Melanocyte of skin (primary cell): ENCODE results near the gene CLCN1. TPM values are rescaled to one million over a fixed set of nuclear protein-coding genes. Genes with fewer than 3 reads are reported as not detected.

Experiments used
- small RNA-seq, 2 donors: library from RNA; depleted of rRNA; stranded (forward); fragments of <200 nt; gene quantifications; one replicate each; pipeline ENCODE3, GENCODE V24; 2012
- total RNA-seq, 2 donors: library from RNA; depleted of rRNA; stranded (reverse); fragments of >200 nt; gene quantifications; 2 replicates each; pipeline ENCODE4 v1.2.3, GENCODE V29; 2012

Gene CLCN1
- not detected for total RNA-seq

DNA sequence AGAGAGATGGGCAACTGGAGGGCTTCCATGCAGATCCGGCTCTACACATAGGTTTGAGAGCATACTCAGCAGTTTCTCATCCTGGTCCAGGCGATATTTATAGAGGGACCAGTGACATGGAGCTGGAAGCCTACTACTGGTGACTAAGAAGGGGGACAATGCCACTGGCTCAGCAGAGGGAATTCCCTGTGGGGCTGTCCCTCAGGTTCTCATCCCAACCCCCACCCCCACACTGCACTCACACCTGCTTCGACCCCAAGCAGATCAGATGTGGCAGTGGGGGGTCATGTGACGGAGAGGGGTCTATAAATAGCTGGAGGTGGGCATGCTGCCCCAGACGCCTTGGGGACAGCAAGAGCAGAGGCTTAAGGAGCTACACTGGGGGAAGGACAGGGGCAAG, at the start of gene CLCN1:
Gene CLCN1 (plus strand): TSS at position 336 of the 400 bp plus-strand sequence. CDS start 102 bp downstream, outside the sequence.

GRCh38 chr7:143284591-143285469, 31.1 kb upstream of the CLCN1 start, which contains the start of gene TMEM139:
TMEM139 (plus strand) TSS chr7:143284958; CDS start chr7:143285958, 1,000 bp downstream.

DNA sequence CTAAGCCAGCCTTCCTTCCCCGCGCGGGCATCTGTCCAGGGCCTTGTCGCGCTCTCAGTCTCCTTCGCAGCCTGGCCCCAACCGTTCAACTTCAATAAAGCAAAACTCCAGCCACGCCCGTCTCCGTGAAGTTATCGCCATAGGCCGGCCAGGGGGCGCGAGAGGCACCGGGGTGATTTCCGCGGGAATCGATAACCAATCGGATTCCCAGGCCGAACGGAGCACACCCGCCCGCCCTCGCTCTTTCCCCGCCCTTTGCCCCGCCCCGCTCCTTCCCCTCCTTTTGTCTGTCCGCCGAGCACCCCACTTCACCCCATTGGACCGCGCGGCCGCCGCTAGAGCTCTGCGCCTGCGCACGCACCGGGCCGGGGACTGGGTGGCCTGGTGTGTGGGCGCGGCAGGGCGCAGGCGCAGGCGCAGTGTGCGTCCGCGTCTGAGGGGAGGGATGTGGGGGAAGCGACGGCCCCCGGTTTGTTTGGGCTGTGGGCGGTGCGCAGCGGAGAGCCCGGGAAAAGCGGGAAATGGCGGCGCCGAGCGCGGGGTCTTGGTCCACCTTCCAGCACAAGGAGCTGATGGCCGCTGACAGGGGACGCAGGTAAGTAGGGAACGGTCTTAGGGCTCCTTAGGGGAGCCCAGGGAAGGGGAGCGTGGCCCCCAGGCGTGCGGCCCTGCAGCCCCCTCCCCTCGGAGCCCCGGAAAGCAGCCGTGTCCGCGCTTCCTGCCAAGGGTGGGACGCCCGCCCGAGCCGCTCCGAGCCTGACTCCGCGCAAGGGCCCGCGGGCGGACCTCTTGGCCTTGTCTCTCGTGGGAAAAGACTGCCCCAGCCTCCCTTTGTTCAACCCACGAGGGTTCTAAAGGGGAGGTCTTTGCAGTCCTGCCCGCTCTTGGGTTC, 27.7 kb upstream of the CLCN1 start, which contains the start of gene CASP2:
Gene CASP2 (plus strand): TSS at position 417 of the 892 bp plus-strand sequence. CDS start 105 bp downstream, at position 522.

GRCh38 chr7:143362131-143363015, 46.5 kb downstream of the CLCN1 start, which contains the start of gene FAM131B:
FAM131B (minus strand) TSS chr7:143362713; CDS start chr7:143362603, 110 bp downstream.

DNA sequence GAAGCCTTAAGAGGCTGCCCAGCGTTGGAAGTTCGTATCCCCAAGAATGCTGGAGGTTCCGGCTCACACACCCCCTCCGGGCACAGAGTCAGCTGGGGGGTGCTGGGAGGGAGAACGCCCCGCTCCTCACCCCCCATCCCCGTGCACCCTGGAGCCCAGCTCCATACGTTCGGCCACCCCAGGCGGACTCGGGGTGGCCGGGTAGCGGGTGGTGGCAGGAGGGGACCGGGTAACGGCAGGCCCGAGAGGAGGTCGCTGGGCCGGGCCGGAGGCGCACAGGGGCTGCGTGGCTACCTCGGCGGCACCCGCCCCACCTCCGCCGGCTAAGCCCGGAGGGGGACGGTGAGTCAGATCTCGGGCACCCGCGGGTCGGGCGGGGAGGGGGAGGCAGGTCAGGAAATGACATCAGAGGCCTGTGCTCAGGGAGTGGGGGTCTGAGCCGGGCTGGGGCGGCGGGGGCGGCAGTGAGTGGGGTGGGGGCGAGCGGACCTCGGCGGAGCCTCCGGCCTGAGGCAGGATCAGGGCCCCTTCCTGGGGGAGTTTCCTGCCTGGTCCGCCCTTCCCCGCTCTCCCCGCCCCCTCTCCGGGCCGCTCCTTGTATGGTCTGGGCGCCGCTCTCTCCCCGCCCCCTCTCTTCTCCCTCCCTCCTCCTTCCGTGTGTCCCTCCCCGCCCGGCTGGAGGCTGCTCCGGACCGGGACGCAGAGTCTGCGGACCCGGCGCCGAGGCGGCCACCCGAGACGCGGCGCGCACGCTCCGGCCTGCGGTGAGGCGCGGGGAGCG, 64.9 kb downstream of the CLCN1 start, which contains the start of gene ZYX:
Gene ZYX (plus strand): TSS at position 700 of the 781 bp plus-strand sequence. CDS start 227 bp downstream, outside the sequence.

Small RNAs within 50 kb of the gene (small RNA-seq; reads per million reads assigned to genes)
- gene MIR6892, result 0.35 to 1.1 reads per million in 2 donors
- 0.04 to 0.17 reads per million in 2 donors for gene RN7SL481P
- 0 reads per million in 2 donors for gene RN7SL535P

Other genes starting within 250 kb of the CLCN1 start
- gene PIP, start 184.0 kb upstream of the CLCN1 start, total RNA-seq, result not detected
- not detected for gene TAS2R39, start 132.7 kb upstream of the CLCN1 start, total RNA-seq
- not detected for gene TAS2R40, start 94.1 kb upstream of the CLCN1 start, total RNA-seq
- 10 to 100 TPM; 88.9 to 90.9 TPM for gene GSTK1, start 52.7 kb upstream of the CLCN1 start, total RNA-seq
- not detected for gene TMEM139, start 31.2 kb upstream of the CLCN1 start, total RNA-seq
- gene CASP2, start 27.8 kb upstream of the CLCN1 start, total RNA-seq, result 10 to 100 TPM; 11.0 to 20.6 TPM
- gene FAM131B, start 46.6 kb downstream of the CLCN1 start, total RNA-seq, result not detected
- 10 to 100 TPM; 10.7 to 18.3 TPM for gene ZYX, start 65.2 kb downstream of the CLCN1 start, total RNA-seq
- gene EPHA1, start 92.7 kb downstream of the CLCN1 start, total RNA-seq, result not detected
- gene TAS2R60, start 127.3 kb downstream of the CLCN1 start, total RNA-seq, result not detected
- gene TAS2R41, start 161.8 kb downstream of the CLCN1 start, total RNA-seq, result not detected